ENCODE data around the gene C4B. TPM values are rescaled to one million over a fixed set of nuclear protein-coding genes. Genes with fewer than 3 reads are reported as not detected.

C4B gene
- total RNA-seq, 4 donors from 2014 or later, result 12.4 to 97.5 (median 46.3) TPM

GRCh38 chr6:32073613-32074012 lies 59.0 kb downstream of the C4B start:
- Histone ChIP-seq H3K4me1 (peaks cover 0 to 3% of the 10 kb centered on the region in 2 donors), H3K36me3 (no peaks in the 10 kb centered on the region), H3K4me3 (no peak overlapping the region), H3K9me3 (no peaks in the 10 kb centered on the region), H3K27me3 (no peaks in the 10 kb centered on the region), H3K27ac (no peak overlapping the region)
- intact Hi-C loops (cut with DNase I; ENCODE audit: low total_unique reads), result no loop called here
- TF ChIP-seq, protein P1, sequence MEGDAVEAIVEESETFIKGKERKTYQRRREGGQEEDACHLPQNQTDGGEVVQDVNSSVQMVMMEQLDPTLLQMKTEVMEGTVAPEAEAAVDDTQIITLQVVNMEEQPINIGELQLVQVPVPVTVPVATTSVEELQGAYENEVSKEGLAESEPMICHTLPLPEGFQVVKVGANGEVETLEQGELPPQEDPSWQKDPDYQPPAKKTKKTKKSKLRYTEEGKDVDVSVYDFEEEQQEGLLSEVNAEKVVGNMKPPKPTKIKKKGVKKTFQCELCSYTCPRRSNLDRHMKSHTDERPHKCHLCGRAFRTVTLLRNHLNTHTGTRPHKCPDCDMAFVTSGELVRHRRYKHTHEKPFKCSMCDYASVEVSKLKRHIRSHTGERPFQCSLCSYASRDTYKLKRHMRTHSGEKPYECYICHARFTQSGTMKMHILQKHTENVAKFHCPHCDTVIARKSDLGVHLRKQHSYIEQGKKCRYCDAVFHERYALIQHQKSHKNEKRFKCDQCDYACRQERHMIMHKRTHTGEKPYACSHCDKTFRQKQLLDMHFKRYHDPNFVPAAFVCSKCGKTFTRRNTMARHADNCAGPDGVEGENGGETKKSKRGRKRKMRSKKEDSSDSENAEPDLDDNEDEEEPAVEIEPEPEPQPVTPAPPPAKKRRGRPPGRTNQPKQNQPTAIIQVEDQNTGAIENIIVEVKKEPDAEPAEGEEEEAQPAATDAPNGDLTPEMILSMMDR (IDR thresholded peaks at IDR 0.05), result no peak
- no peak for TF ChIP-seq POLR2A (IDR thresholded peaks at IDR 0.05)
- no peak for DNase-seq

DNA sequence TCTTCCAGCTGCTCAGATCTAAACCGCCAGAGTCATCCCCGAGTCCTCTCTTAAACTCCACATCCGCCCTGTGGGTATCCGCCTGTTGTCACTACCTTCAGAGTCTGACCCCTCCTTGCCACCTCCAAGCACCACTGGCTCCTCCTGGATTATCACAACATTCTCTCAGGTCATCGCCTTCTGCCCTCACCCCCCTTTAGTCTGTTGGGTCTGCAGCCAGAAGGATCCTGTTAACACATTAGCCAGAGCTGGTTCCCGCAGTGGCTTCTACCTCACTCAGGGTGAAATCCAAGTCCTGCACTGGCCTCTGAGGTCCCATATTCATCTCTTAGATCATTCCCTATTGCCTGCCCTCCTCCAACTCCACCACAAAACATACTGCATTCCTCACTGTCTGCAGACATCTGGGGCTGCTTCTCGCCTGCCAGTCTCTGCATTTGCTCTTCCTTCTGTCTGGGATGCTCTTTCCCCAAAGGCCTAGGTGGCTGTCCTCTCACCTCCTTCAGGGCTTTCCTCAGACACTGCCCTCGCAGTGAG lies 60.5 kb downstream of the C4B start:
- Histone ChIP-seq H3K4me3 (no peak overlapping the region), H3K27me3 (no peaks in the 10 kb centered on the region), H3K9me3 (no peaks in the 10 kb centered on the region), H3K36me3 (no peaks in the 10 kb centered on the region), H3K27ac (peak overlapping the region in 1 of 2 donors; percentile 79), H3K4me1 (peaks cover 0 to 3% of the 10 kb centered on the region in 2 donors)
- TF ChIP-seq, protein P1 (IDR thresholded peaks at IDR 0.05), result no peak
- no peak for TF ChIP-seq POLR2A (IDR thresholded peaks at IDR 0.05)
- intact Hi-C loops (cut with DNase I; ENCODE audit: low total_unique reads), result no loop called here
- no peak for DNase-seq

- H3K27me3 ChIP-seq, result no peaks in the 10 kb centered on the region
- no peaks in the 10 kb centered on the region for H3K9me3 ChIP-seq
- TF ChIP-seq, protein P1 (IDR thresholded peaks at IDR 0.05), result no peak
- TF ChIP-seq POLR2A (IDR thresholded peaks at IDR 0.05), result no peak
- no peak for DNase-seq
- H3K36me3 ChIP-seq, result no peaks in the 10 kb centered on the region
- H3K4me1 ChIP-seq, result peaks cover 0 to 3% of the 10 kb centered on the region in 2 donors
- peak overlapping the region; percentile 76 to 79 for H3K27ac ChIP-seq
- H3K4me3 ChIP-seq, result no peak overlapping the region
- intact Hi-C loops (cut with DNase I; ENCODE audit: low total_unique reads), result no loop called here
Observed at GRCh38 chr6:32075781-32076180, 61.2 kb downstream of the C4B start.

DNA sequence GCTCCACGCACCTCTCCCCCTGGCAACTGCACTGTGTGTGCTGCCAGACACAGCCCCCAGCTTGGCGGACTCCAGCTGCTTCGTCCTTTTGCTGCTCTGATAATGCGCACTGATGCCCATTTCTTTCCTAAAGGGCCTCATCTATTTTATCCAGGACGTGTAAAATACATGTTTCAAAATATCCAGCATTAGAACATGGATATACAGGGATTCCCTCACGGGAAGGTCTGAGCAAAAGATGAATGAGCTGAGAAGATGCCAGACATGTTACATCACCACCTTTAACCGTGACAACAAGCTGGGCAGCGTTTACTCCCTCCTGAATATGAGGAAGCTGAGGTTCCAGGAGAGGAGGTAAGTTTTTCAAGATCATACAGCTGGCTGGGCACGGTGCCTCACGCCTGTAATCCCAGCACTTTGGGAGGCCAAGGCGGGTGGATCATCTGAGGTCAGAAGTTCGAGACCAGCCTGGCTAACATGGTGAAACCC lies 61.8 kb downstream of the C4B start:
- no peaks in the 10 kb centered on the region for H3K9me3 ChIP-seq
- TF ChIP-seq, protein P1 (IDR thresholded peaks at IDR 0.05), result no peak
- TF ChIP-seq POLR2A (IDR thresholded peaks at IDR 0.05), result no peak
- no peak overlapping the region for H3K4me3 ChIP-seq
- H3K4me1 ChIP-seq, result peaks cover 0 to 8% of the 10 kb centered on the region in 2 donors
- no peaks in the 10 kb centered on the region for H3K27me3 ChIP-seq
- intact Hi-C loops (cut with DNase I; ENCODE audit: low total_unique reads), result no loop called here
- no peaks in the 10 kb centered on the region for H3K36me3 ChIP-seq
- peak; percentile 74 to 88 for DNase-seq
- H3K27ac ChIP-seq, result peak overlapping the region; percentile 76 to 79

- Histone ChIP-seq H3K27ac (peak overlapping the region; percentile 54 to 96), H3K27me3 (no peaks in the 10 kb centered on the region), H3K9me3 (no peaks in the 10 kb centered on the region), H3K4me1 (peaks cover 13 to 17% of the 10 kb centered on the region in 2 donors), H3K4me3 (no peak overlapping the region), H3K36me3 (no peaks in the 10 kb centered on the region)
- intact Hi-C loops (cut with DNase I; ENCODE audit: low total_unique reads), result no loop called here
- no peak for TF ChIP-seq POLR2A (IDR thresholded peaks at IDR 0.05)
- TF ChIP-seq, protein P1 (IDR thresholded peaks at IDR 0.05), result no peak
- DNase-seq, result no peak
Observed at GRCh38 chr6:32079566-32080290, 65.1 kb downstream of the C4B start.
